Neural progenitor cell (in vitro differentiated cells): ENCODE data around the gene CHKB. TPM values are rescaled to one million over a fixed set of nuclear protein-coding genes. Genes with fewer than 3 reads are reported as not detected.

Experiments used
- DNase-seq: peaks from one replicate; pipeline ENCODE4 v3.0.0-alpha.2; 2016; ENCODE audit warnings: low spot score
- H2AFZ ChIP-seq: fragments of 200-600 bp; sonication (generic); replicated peaks from 2 replicates; pipeline ENCODE4 v1.6.1; 2016; ENCODE audit warnings: antibody characterized with exemption
- H3F3A ChIP-seq: fragments of 200-600 bp; sonication (generic); 2 replicates; pipeline ENCODE4 v1.6.1; 2016; ENCODE audit warnings: antibody characterized with exemption, low read depth
- H3K27ac ChIP-seq: fragments of 200-600 bp; sonication (generic); 2 replicates; pipeline ENCODE4 v1.5.1; 2016; ENCODE audit warnings: mild to moderate bottlenecking
- H3K27me3 ChIP-seq: fragments of 200-600 bp; sonication (generic); 2 replicates; pipeline ENCODE4 v1.6.1; 2016; ENCODE audit warnings: mild to moderate bottlenecking, moderate library complexity
- H3K36me3 ChIP-seq: fragments of 200-600 bp; sonication (generic); 2 replicates; pipeline ENCODE4 v1.5.1; 2016
- H3K4me1 ChIP-seq: fragments of 200-600 bp; sonication (generic); 2 replicates; pipeline ENCODE4 v1.6.1; 2016; ENCODE audit warnings: mixed run types
- H3K4me2 ChIP-seq: fragments of 200-600 bp; sonication (generic); 2 replicates; pipeline ENCODE4 v1.6.1; 2016
- H3K4me3 ChIP-seq: fragments of 200-600 bp; sonication (generic); 2 replicates; pipeline ENCODE4 v1.5.1; 2016
- H3K79me2 ChIP-seq: fragments of 200-600 bp; sonication (generic); 2 replicates; pipeline ENCODE4 v1.6.1; 2016; ENCODE audit warnings: low read depth
- H3K9ac ChIP-seq: fragments of 200-600 bp; sonication (generic); 2 replicates; pipeline ENCODE4 v1.6.1; 2016
- H3K9me3 ChIP-seq: fragments of 200-600 bp; sonication (generic); 2 replicates; pipeline ENCODE4 v1.5.1; 2016; ENCODE audit warnings: low read depth
- H4K20me1 ChIP-seq: fragments of 200-600 bp; sonication (generic); 2 replicates; pipeline ENCODE4 v1.6.1; 2016; ENCODE audit warnings: low read depth
- H3K27ac Mint-ChIP-seq: 3 replicates; pipeline ENCODE4 v1.8.0; 2021; ENCODE audit warnings: mixed read lengths
- H3K27me3 Mint-ChIP-seq: 2 replicates; pipeline ENCODE4 v1.8.0; 2022; ENCODE audit warnings: low read depth, mild to moderate bottlenecking, inconsistent platforms, moderate library complexity, mixed read lengths; ENCODE audit not compliant: insufficient read depth
- H3K36me3 Mint-ChIP-seq: 3 replicates; pipeline ENCODE4 v1.8.0; 2021; ENCODE audit warnings: mixed read lengths
- H3K4me1 Mint-ChIP-seq: 3 replicates; pipeline ENCODE4 v1.8.0; 2021; ENCODE audit warnings: mixed read lengths
- H3K4me3 Mint-ChIP-seq: 3 replicates; pipeline ENCODE4 v1.8.0; 2021; ENCODE audit warnings: mild to moderate bottlenecking, moderate library complexity, mixed read lengths
- H3K9me3 Mint-ChIP-seq: 3 replicates; pipeline ENCODE4 v1.8.0; 2020; ENCODE audit warnings: mixed read lengths
- CTCF ChIP-seq: fragments of 200-600 bp; sonication (generic); IDR thresholded peaks from 2 replicates; pipeline ENCODE4 v1.5.1; 2017; ENCODE audit warnings: antibody characterized with exemption, mild to moderate bottlenecking
- EZH2 ChIP-seq: fragments of 200-600 bp; sonication (generic); IDR thresholded peaks from 2 replicates; pipeline ENCODE4 v1.6.1; 2017; ENCODE audit warnings: antibody characterized with exemption, mild to moderate bottlenecking, moderate library complexity
- EZH2phosphoT487 ChIP-seq: fragments of 200-600 bp; sonication (generic); IDR thresholded peaks from 2 replicates; pipeline ENCODE4 v1.6.1; 2017; ENCODE audit warnings: antibody characterized with exemption
- total RNA-seq: library from RNA; depleted of rRNA; stranded (reverse); fragments of >200 nt; gene quantifications from 2 replicates; pipeline ENCODE4 v1.2.3, GENCODE V29; 2015; ENCODE audit warnings: low replicate concordance

Gene CHKB
- total RNA-seq, 1 donor from 2014 or later, result 67.4 TPM

- no peaks in the 10 kb centered on the region for H4K20me1 ChIP-seq
- no peak overlapping the region for H3K4me3 ChIP-seq
- Mint-ChIP-seq H3K4me1 (no peaks in the 10 kb centered on the region), H3K27me3 (peaks cover 9% of the 10 kb centered on the region), H3K9me3 (no peaks in the 10 kb centered on the region), H3K36me3 (peaks cover 5% of the 10 kb centered on the region), H3K27ac (no peak overlapping the region), H3K4me3 (no peak overlapping the region)
- no peak overlapping the region for H2AFZ ChIP-seq
- H3K9me3 ChIP-seq, result no peaks in the 10 kb centered on the region
- no peak overlapping the region for H3K9ac ChIP-seq
- no peak for DNase-seq
- H3K36me3 ChIP-seq, result no peaks in the 10 kb centered on the region
- H3F3A ChIP-seq, result peaks cover 11% of the 10 kb centered on the region
- H3K27me3 ChIP-seq, result no peaks in the 10 kb centered on the region
- peaks cover 12% of the 10 kb centered on the region for H3K79me2 ChIP-seq
- no peak overlapping the region for H3K27ac ChIP-seq
- no peaks in the 10 kb centered on the region for H3K4me1 ChIP-seq
- TF ChIP-seq EZH2phosphoT487 (no peak), EZH2 (no peak), CTCF (no peak)
- H3K4me2 ChIP-seq, result no peak overlapping the region
These were observed 5.0 kb downstream of the CHKB start for GRCh38 chr22:50577697-50577986.

- H3K9me3 ChIP-seq, result no peaks in the 10 kb centered on the region
- Mint-ChIP-seq H3K27me3 (peaks cover 9% of the 10 kb centered on the region), H3K27ac (no peak overlapping the region), H3K4me1 (no peaks in the 10 kb centered on the region), H3K4me3 (no peak overlapping the region), H3K36me3 (peaks cover 5% of the 10 kb centered on the region), H3K9me3 (no peaks in the 10 kb centered on the region)
- no peaks in the 10 kb centered on the region for H4K20me1 ChIP-seq
- H3K9ac ChIP-seq, result no peak overlapping the region
- no peak overlapping the region for H2AFZ ChIP-seq
- peaks cover 5% of the 10 kb centered on the region for H3F3A ChIP-seq
- TF ChIP-seq CTCF, result no peak
- no peak for TF ChIP-seq EZH2
- no peak for TF ChIP-seq EZH2phosphoT487
- no peaks in the 10 kb centered on the region for H3K36me3 ChIP-seq
- H3K4me1 ChIP-seq, result no peaks in the 10 kb centered on the region
- no peaks in the 10 kb centered on the region for H3K27me3 ChIP-seq
- H3K27ac ChIP-seq, result no peak overlapping the region
- H3K79me2 ChIP-seq, result peaks cover 12% of the 10 kb centered on the region
- no peak overlapping the region for H3K4me3 ChIP-seq
- no peak for DNase-seq
- H3K4me2 ChIP-seq, result no peak overlapping the region
These were observed 5.6 kb downstream of the CHKB start for GRCh38 chr22:50576806-50577696.

DNA sequence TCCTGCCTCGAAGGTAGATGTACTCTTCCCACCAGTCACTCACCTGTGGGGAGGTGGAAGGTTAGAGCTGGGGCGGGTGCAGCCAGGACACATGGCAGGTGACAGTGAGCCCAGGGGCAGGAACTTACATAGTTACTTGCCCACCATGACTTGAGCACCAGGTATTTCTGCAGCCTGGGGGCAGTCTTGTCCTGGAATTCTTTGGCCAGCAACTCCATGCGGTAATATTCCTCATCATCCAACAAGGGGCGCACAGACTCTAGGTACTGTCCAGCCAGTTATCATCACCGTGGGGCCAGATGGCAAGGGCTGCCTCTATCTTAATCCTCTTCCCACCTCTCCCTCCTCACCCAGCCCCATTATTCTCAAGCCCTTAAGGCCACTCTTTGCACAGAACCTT lies 6.6 kb downstream of the CHKB start:
- H3K4me1 ChIP-seq, result no peaks in the 10 kb centered on the region
- no peaks in the 10 kb centered on the region for H3K27me3 ChIP-seq
- H3K79me2 ChIP-seq, result peaks cover 2% of the 10 kb centered on the region
- H4K20me1 ChIP-seq, result no peaks in the 10 kb centered on the region
- no peak overlapping the region for H3K4me3 ChIP-seq
- H3K27me3 Mint-ChIP-seq, result peaks cover 9% of the 10 kb centered on the region
- no peaks in the 10 kb centered on the region for H3K4me1 Mint-ChIP-seq
- peaks cover 8% of the 10 kb centered on the region for H3K36me3 Mint-ChIP-seq
- H3F3A ChIP-seq, result no peaks in the 10 kb centered on the region
- no peaks in the 10 kb centered on the region for H3K9me3 ChIP-seq
- H2AFZ ChIP-seq, result no peak overlapping the region
- no peak overlapping the region for H3K27ac ChIP-seq
- no peaks in the 10 kb centered on the region for H3K36me3 ChIP-seq
- H3K4me2 ChIP-seq, result no peak overlapping the region
- no peak overlapping the region for H3K9ac ChIP-seq
- H3K9me3 Mint-ChIP-seq, result no peaks in the 10 kb centered on the region
- H3K27ac Mint-ChIP-seq, result peak overlapping the region; percentile 68
- TF ChIP-seq CTCF (peak; percentile 50), EZH2 (no peak), EZH2phosphoT487 (no peak)
- no peak overlapping the region for H3K4me3 Mint-ChIP-seq
- DNase-seq, result peak; percentile 61
